ENCODE measurements around the gene PTP4A1.

DNA sequence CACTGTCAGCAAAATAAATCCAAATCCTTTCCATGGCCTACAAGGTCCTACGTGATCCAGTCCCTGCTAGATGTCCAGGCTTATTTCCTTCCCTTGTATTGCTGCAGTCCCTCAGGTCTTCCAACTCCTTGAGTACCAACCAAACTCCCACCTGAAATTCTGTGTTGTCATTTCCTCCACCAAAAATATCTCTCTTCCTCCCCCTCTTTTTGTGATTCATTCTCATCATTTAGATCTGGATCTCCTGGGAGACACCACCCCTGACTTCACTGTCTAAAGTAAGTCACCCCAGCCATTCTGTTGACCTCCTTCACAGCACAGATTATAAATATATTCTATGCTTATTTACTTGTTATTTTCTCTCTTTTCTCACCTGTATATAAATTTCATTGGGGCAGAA is 9.0 kb upstream of the PTP4A1 start:
- TF ChIP-seq ZC3H10 (CRISPR knock-in tag; IDR thresholded peaks at IDR 0.05) (no peak), ZFP3 (CRISPR knock-in tag; IDR thresholded peaks at IDR 0.05) (no peak), TOX (CRISPR knock-in tag; IDR thresholded peaks at IDR 0.05; ENCODE audit: borderline replicate concordance) (no peak), ARNTL (CRISPR knock-in tag; IDR thresholded peaks at IDR 0.05; ENCODE audit: borderline replicate concordance, low read depth) (no peak), RARB (CRISPR knock-in tag; IDR thresholded peaks at IDR 0.05) (no peak), ISL1 (CRISPR knock-in tag; IDR thresholded peaks at IDR 0.05) (no peak)

Data from SK-N-SH treated with all-trans-retinoic acid at 6 μM for 48 hours (cell line).